Lower lobe of right lung (tissue), 2 donors: ENCODE results near the gene ULK1. TPM values are rescaled to one million over a fixed set of nuclear protein-coding genes. Genes with fewer than 3 reads are reported as not detected.
A peak's percentile ranks its signal among the peaks of the same experiment; 100 is the strongest.
"Not testable (repeated sequence)": the region's sequence is repeated elsewhere in the genome, so short reads cannot be mapped to it uniquely, and the experiment has no call there.

Source experiments
- ATAC-seq, 2 donors: fragments of 200-7000 bp; cut with Tn5 transposase; one replicate each; pipeline ENCODE4 v1.9.1; 2020 to 2022; ENCODE audit warnings: mild to moderate bottlenecking in 2 of 2, moderate library complexity in 2 of 2
- DNase-seq: peaks from one replicate; pipeline ENCODE4 v3.0.0-alpha.2; 2020
- H3K27ac ChIP-seq: fragments of 200-600 bp; one replicate; pipeline ENCODE4 v1.8.0; 2022
- H3K27me3 ChIP-seq: fragments of 200-600 bp; one replicate; pipeline ENCODE4 v1.8.0; 2022; ENCODE audit warnings: low read depth
- H3K36me3 ChIP-seq: fragments of 200-600 bp; one replicate; pipeline ENCODE4 v1.8.0; 2022; ENCODE audit warnings: mild to moderate bottlenecking
- H3K4me1 ChIP-seq: fragments of 200-600 bp; one replicate; pipeline ENCODE4 v1.8.0; 2022
- H3K4me3 ChIP-seq: fragments of 200-600 bp; one replicate; pipeline ENCODE4 v1.8.0; 2022; ENCODE audit warnings: mild to moderate bottlenecking
- H3K9me3 ChIP-seq: fragments of 200-600 bp; one replicate; pipeline ENCODE4 v1.8.0; 2022
- intact Hi-C: fragments of 100-400 bp; cut with DNase I; formaldehyde crosslinking; loops from one replicate; pipeline ENCODE4 v1.11.0; 2022
- total RNA-seq: library from RNA; stranded (reverse); fragmentation: NEBNext Ultra II Directional; extraction: Animal tissue kit (Norgen Biotek cat#: 25700); gene quantifications from one replicate; pipeline ENCODE4 v1.2.1, GENCODE V29; 2021
- TF ChIP-seq, protein P1 (sequence below): fragments of 200-600 bp; IDR thresholded peaks from one replicate; pipeline ENCODE4 v1.8.0; 2022; ENCODE audit warnings: antibody characterized with exemption, mild to moderate bottlenecking
- donor health status: DM: no; HTN: yes; CAD: no; lungs with severe emphysema.

ULK1 gene
- total RNA-seq, 1 donor from 2014 or later: 32.2 TPM

DNA sequence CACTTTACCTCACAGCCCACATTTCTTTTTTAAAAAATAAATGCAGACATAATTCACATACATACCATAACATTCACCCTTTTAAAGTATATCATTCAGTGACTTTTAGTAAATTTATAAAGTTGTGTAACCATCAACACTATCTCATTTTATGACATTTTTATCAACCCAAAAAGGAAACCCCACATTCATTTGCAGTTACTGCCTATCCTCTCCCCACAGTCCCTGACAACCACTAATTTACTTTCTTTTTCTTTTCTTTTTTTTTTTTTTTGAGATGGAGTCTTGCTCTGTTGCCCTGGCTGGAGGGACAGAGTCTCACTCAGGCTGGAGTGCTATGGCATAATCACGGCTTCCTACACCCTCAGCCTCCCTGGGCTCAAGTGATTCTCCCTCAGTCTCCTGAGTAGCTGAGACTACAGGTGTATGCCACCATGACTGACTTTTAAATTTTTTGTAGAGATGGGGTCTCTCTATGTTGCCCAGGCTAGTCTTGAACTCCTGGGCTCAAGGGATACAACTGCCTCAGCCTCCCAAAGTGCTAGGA, 53.8 kb downstream of the ULK1 start:
- no peaks in the 10 kb centered on the region for H3K27me3 ChIP-seq
- intact Hi-C loops: no loop called here
- ATAC-seq (no peak), DNase-seq (no peak)
- no peaks in the 10 kb centered on the region for H3K9me3 ChIP-seq
- TF ChIP-seq, protein P1, sequence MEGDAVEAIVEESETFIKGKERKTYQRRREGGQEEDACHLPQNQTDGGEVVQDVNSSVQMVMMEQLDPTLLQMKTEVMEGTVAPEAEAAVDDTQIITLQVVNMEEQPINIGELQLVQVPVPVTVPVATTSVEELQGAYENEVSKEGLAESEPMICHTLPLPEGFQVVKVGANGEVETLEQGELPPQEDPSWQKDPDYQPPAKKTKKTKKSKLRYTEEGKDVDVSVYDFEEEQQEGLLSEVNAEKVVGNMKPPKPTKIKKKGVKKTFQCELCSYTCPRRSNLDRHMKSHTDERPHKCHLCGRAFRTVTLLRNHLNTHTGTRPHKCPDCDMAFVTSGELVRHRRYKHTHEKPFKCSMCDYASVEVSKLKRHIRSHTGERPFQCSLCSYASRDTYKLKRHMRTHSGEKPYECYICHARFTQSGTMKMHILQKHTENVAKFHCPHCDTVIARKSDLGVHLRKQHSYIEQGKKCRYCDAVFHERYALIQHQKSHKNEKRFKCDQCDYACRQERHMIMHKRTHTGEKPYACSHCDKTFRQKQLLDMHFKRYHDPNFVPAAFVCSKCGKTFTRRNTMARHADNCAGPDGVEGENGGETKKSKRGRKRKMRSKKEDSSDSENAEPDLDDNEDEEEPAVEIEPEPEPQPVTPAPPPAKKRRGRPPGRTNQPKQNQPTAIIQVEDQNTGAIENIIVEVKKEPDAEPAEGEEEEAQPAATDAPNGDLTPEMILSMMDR: no peak
- H3K36me3 ChIP-seq: peaks cover 19% of the 10 kb centered on the region
- peaks cover 33% of the 10 kb centered on the region for H3K4me1 ChIP-seq
- peak overlapping the region; percentile 85 for H3K27ac ChIP-seq
- no peak overlapping the region for H3K4me3 ChIP-seq

DNA sequence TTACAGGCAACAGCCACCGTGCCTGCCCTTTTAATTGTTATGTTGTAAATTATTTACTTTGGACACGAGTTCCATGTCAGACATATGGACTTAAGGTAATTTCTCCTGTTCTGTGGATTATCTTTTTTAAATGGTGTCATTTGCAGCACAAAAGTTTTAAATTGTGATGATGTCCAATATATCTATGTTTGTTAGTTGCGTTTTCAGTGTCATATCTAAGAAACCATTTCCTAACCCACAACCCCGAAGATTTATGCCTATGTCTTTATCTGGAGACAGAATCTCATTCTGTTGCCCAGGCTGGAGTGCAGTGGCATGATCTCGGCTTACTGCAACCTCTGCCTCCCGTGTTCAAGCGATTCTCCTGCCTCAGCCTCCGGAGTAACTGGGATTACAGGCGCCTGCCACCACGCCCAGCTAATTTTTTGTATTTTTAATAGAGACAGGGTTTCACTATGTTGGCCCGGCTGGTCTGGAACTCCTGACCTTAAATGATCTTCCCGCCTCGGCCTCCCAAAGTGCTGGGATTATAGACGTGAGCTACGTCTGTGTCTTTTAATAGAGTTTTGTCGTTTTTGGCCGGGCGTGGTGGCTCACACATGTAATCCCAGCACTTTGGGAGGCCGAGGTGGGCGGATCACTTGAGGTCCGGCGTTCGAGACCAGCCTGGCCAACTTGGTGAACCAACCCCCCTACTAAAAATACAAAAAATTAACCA, 54.5 kb downstream of the ULK1 start:
- Histone ChIP-seq H3K4me1 (peaks cover 33% of the 10 kb centered on the region), H3K4me3 (peak overlapping the region; percentile 96), H3K36me3 (peaks cover 13% of the 10 kb centered on the region), H3K27ac (peak overlapping the region; percentile 85)
- H3K9me3 ChIP-seq, DNase-seq, ATAC-seq, intact Hi-C loops, H3K27me3 ChIP-seq: not testable (repeated sequence)

DNA sequence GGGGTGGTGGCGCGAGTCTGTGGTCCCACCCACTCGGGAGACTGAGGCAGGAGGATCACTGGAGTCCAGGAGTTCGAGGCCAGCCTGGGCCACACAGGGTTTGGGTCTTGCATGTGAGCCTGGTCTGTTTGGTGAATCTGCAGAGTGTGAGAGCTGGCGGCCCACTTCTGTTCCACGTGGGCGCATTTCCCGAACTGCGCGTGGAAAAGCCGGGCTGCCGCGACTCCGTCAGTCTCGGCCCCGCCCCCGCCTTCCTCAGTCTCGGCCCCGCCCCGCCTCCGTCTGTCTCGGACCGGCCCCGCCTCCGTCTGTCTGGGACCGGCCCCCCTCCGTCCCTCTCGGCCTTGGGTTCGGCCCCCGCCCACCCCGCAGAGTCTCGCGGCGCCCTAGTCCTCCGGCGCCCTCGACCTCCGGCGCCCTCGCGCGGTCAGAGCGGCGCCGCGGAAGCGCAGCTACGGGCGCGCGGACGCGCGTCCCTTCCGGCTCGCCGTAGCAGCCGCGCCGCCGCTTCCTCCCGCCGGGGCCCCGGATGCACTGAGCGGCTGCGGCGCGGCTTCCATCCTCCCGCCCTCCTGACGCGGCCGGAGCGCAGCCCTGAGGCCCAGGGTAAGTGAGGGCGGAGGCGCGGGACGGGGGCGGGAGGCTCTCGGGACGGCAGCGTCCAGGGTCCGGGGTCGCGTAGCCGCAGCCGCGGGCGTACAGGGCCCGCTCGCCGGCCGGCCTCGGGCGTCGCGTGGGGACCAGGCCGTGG, 55.2 kb downstream of the ULK1 start, which contains the start of gene EP400:
Gene EP400 (plus strand): TSS at position 512 of the 751 bp plus-strand sequence. CDS start 10,678 bp downstream, outside the sequence.
- H3K36me3 ChIP-seq: peaks cover 5% of the 10 kb centered on the region
- peaks cover 33% of the 10 kb centered on the region for H3K4me1 ChIP-seq
- H3K27ac ChIP-seq: peak within 1 kb of the TSS; percentile 85
- ATAC-seq (peak; percentile 98 to 99), DNase-seq (peak; percentile 98)
- H3K9me3 ChIP-seq: no peaks in the 10 kb centered on the region
- H3K4me3 ChIP-seq: peak within 1 kb of the TSS; percentile 96
- H3K27me3 ChIP-seq: no peaks in the 10 kb centered on the region
- TF ChIP-seq, protein P1: peak; percentile 35
- intact Hi-C loops: no loop called here

DNA sequence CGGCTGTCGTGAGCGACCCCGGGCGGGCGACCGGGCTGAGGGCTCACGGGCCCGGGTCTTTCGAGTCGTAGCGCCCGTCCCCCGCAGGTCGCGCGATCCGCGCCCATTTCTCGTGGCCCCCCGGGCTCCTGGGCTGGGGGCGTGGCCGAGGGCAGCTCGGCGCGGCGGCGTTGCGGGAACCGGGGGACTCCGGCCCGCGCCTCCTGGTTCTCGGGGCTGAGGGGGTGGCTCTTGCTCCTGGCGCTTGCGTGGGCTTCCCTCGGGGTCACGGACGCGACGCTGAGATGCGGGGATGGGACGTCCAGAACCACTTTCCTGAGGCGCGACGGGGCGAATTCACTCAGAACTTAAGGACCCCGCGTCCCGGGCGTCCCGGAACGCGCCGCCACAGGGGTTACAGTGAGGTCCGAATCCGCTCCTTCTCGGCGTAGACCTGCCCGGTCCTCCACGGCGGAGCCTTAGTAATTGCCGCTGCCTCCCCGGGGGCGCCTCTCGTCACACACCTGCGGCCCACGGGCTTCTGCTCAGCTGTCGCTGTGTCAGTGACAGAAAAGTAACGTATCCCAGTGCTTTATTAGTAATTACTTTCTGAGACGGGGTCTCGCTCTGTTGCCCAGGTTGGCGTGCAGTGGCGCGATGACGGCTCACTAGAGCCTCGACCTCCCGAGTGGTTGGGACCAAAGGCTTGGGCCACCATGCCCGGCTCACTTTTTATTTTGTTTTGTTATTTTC, 55.9 kb downstream of the ULK1 start:
- intact Hi-C loops: no loop called here
- H3K4me1 ChIP-seq: peaks cover 33% of the 10 kb centered on the region
- TF ChIP-seq, protein P1: no peak
- no peaks in the 10 kb centered on the region for H3K9me3 ChIP-seq
- peak; percentile 15 to 53 for ATAC-seq
- no peaks in the 10 kb centered on the region for H3K27me3 ChIP-seq
- peak overlapping the region; percentile 85 for H3K27ac ChIP-seq
- peak; percentile 61 for DNase-seq
- no peaks in the 10 kb centered on the region for H3K36me3 ChIP-seq
- peak overlapping the region; percentile 96 for H3K4me3 ChIP-seq

DNA sequence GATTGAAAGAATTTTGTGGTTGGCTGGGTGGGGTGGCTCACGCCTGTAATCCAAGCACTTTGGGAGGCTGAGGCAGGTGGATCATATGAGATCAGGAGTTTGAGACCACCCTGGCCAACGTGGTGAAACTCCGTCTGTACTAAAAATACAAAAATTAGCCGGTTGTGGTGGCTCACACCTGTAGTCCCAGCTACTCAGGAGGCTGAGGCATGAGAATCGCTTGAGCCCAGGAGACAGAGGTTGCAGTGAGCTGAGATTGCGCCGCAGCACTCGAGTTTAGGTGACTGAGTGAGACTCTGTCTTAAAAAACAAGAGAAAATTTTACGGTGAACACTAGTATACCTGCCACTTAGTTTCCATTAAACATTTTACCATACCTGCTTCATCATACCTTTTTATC, 59.4 kb downstream of the ULK1 start:
- DNase-seq, H3K36me3 ChIP-seq, H3K27me3 ChIP-seq, ATAC-seq, intact Hi-C loops, H3K9me3 ChIP-seq, H3K4me3 ChIP-seq, H3K27ac ChIP-seq: not testable (repeated sequence)
- H3K4me1 ChIP-seq: peaks cover 42% of the 10 kb centered on the region

DNA sequence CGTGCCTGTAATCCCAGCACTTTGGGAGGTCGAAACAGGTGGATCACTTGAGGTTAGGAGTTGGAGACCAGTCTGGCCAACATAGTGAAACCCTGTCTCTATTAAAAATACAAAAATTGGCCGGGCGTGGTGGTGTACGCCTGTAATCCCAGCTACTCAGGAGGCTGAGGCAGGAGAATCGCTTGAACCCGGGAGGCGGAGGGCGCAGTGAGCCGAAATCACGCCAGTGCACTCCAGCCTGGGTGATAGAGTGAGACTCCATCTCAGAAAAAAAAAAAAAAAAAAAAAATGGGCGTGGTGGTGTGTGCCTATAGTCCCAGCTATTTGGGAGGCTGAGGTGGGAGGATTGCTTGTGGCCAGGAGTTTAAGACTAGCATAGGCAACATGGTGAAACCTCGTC, 60.0 kb downstream of the ULK1 start:
- H3K36me3 ChIP-seq, intact Hi-C loops, H3K27me3 ChIP-seq, H3K4me3 ChIP-seq, H3K9me3 ChIP-seq, ATAC-seq, DNase-seq, H3K27ac ChIP-seq: not testable (repeated sequence)
- peaks cover 40% of the 10 kb centered on the region for H3K4me1 ChIP-seq
